ENCODE measurements around the gene UCK1.

Gene UCK1

GRCh38 chr9:131477367-131477766 lies 53.7 kb downstream of the UCK1 start:
- Histone ChIP-seq H3K36me3 (ENCODE audit: control insufficient read depth, low read length) (peaks cover 97% of the 10 kb centered on the region), H3K9me3 (ENCODE audit: control insufficient read depth, insufficient read depth, low read length) (no peaks in the 10 kb centered on the region)

GRCh38 chr9:131476777-131477345 lies 54.2 kb downstream of the UCK1 start:
- H3K79me2 ChIP-seq (ENCODE audit: control insufficient read depth, low read length): peaks cover 19% of the 10 kb centered on the region
- H3K27ac ChIP-seq (ENCODE audit: low read depth, low read length): no peak overlapping the region
- TF ChIP-seq EZH2phosphoT487 (IDR thresholded peaks at IDR 0.05; ENCODE audit: borderline replicate concordance, low read length): no peak
- TF ChIP-seq CTCF (IDR thresholded peaks at IDR 0.05; ENCODE audit: low read depth, low read length, poor library complexity, severe bottlenecking): no peak
- H3K4me2 ChIP-seq (ENCODE audit: low read length): no peak overlapping the region
- H3K9me2 ChIP-seq (replicated peaks; ENCODE audit: control insufficient read depth, low read length): no peaks in the 10 kb centered on the region
- no peaks in the 10 kb centered on the region for H3K4me1 ChIP-seq (ENCODE audit: control insufficient read depth, low read length)
- H3K4me3 ChIP-seq (ENCODE audit: low read length): no peak overlapping the region
- peaks cover 10% of the 10 kb centered on the region for H4K20me1 ChIP-seq (ENCODE audit: control insufficient read depth, insufficient read depth, low read depth, low read length)
- no peaks in the 10 kb centered on the region; the same call in 1 of the 2 replicates for H3F3A ChIP-seq (ENCODE audit: control insufficient read depth, insufficient read depth)
- H3K36me3 ChIP-seq (ENCODE audit: control insufficient read depth, low read length): peaks cover 95% of the 10 kb centered on the region
- H3K27me3 ChIP-seq (ENCODE audit: control insufficient read depth, low read length): no peaks in the 10 kb centered on the region
- H3K9me3 ChIP-seq (ENCODE audit: control insufficient read depth, insufficient read depth, low read length): no peaks in the 10 kb centered on the region

More at GRCh38 chr9:131477367-131477766, 53.7 kb downstream of the UCK1 start:
- H3F3A ChIP-seq (ENCODE audit: control insufficient read depth, insufficient read depth): no peaks in the 10 kb centered on the region; the same call in 1 of the 2 replicates
- H4K20me1 ChIP-seq (ENCODE audit: control insufficient read depth, insufficient read depth, low read depth, low read length): peaks cover 10% of the 10 kb centered on the region
- H3K4me2 ChIP-seq (ENCODE audit: low read length): no peak overlapping the region
- H3K9me2 ChIP-seq (replicated peaks; ENCODE audit: control insufficient read depth, low read length): no peaks in the 10 kb centered on the region
- no peak overlapping the region for H3K4me3 ChIP-seq (ENCODE audit: low read length)
- H3K27me3 ChIP-seq (ENCODE audit: control insufficient read depth, low read length): no peaks in the 10 kb centered on the region
- TF ChIP-seq CTCF (IDR thresholded peaks at IDR 0.05; ENCODE audit: low read depth, low read length, poor library complexity, severe bottlenecking) (no peak), EZH2phosphoT487 (IDR thresholded peaks at IDR 0.05; ENCODE audit: borderline replicate concordance, low read length) (no peak)
- H3K79me2 ChIP-seq (ENCODE audit: control insufficient read depth, low read length): peaks cover 18% of the 10 kb centered on the region
- no peak overlapping the region for H3K27ac ChIP-seq (ENCODE audit: low read depth, low read length)
- H3K4me1 ChIP-seq (ENCODE audit: control insufficient read depth, low read length): no peaks in the 10 kb centered on the region

- H3F3A ChIP-seq (ENCODE audit: control insufficient read depth, insufficient read depth): no peaks in the 10 kb centered on the region; the same call in 1 of the 2 replicates
- no peaks in the 10 kb centered on the region for H3K9me3 ChIP-seq (ENCODE audit: control insufficient read depth, insufficient read depth, low read length)
- H4K20me1 ChIP-seq (ENCODE audit: control insufficient read depth, insufficient read depth, low read depth, low read length): peaks cover 8% of the 10 kb centered on the region
- peaks cover 94% of the 10 kb centered on the region for H3K36me3 ChIP-seq (ENCODE audit: control insufficient read depth, low read length)
- no peak overlapping the region for H3K4me2 ChIP-seq (ENCODE audit: low read length)
- H3K4me3 ChIP-seq (ENCODE audit: low read length): no peak overlapping the region
- H3K9me2 ChIP-seq (replicated peaks; ENCODE audit: control insufficient read depth, low read length): no peaks in the 10 kb centered on the region
- peaks cover 24% of the 10 kb centered on the region for H3K79me2 ChIP-seq (ENCODE audit: control insufficient read depth, low read length)
- no peaks in the 10 kb centered on the region for H3K4me1 ChIP-seq (ENCODE audit: control insufficient read depth, low read length)
- no peak overlapping the region for H3K27ac ChIP-seq (ENCODE audit: low read depth, low read length)
- H3K27me3 ChIP-seq (ENCODE audit: control insufficient read depth, low read length): no peaks in the 10 kb centered on the region
- TF ChIP-seq EZH2phosphoT487 (IDR thresholded peaks at IDR 0.05; ENCODE audit: borderline replicate concordance, low read length) (no peak), CTCF (IDR thresholded peaks at IDR 0.05; ENCODE audit: low read depth, low read length, poor library complexity, severe bottlenecking) (peak; percentile 47)
Measured at GRCh38 chr9:131475956-131476776, 54.9 kb downstream of the UCK1 start.

Measured in DOHH2 (cell line).